ENCODE measurements around the gene PRKCZ.
A peak's percentile ranks its signal among the peaks of the same experiment; 100 is the strongest.
"Not testable (repeated sequence)": the region's sequence is repeated elsewhere in the genome, so short reads cannot be mapped to it uniquely, and the experiment has no call there.

PRKCZ gene

DNA sequence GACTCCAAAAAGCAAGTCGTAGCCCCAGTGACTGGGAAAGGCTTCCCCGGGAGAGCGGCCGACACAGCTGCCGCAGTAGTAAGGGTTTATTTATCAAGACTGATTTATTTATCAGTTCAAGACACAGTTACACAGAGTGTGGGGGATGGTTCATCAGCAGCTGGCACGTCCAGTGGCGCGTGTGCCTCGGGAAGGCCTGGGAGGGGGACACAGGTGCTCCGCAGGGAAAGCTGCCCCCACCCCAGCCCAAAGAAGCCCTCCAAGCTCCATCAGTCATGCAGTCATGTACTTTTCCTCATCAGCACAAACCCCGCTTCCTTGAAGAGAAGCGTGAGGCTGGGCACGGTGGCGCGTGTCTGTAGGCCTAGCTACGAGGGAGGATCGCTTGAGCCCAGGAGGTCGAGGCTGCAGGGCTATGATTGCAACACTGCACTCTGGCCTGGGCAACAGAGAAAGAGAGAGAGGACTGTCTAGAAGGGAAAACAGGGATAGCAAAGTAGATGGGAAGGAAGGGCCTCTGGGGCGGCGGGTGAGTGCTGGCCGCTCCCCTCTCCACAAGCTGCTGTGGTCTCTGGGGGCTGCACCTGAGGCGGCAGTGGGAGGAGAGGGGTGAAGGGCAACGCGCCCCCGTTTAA lies 53.2 kb downstream of the PRKCZ start:
- no peak for DNase-seq (ENCODE audit: low spot score)

DNA sequence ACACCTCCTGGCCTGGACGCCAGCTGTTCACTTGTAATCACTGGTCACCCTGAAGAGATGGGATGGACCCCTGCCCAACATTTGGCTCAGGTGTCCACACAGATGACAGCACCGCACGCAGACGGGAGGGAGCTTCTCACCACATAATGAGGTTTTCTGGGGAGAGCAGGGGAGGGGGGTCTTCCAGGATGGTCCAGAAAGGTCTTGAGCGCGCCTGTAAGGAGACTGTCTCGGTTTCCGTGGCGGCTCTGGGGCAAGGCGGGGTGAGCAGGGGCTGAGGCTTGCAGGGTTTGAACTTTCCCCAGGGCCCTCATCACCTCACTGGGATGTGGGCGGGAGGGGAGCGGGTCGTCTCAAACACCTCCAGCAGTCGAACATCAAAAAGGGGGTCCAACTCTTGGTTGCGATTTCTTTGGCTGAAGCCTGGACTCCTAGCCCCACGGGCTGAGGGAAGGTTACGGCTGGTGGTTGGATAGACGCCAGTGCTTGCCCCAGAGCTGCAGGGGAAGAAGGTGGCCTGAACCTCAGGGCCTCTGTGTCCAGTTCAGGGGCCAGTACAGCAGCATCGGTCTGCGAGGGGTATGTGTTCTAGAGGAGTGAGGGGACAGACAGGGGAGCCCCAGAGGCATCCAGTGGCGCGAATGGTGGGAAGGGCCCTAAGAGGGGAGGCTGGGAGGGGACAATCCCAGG lies 53.8 kb downstream of the PRKCZ start:
- DNase-seq (ENCODE audit: low spot score) = no peak

DNA sequence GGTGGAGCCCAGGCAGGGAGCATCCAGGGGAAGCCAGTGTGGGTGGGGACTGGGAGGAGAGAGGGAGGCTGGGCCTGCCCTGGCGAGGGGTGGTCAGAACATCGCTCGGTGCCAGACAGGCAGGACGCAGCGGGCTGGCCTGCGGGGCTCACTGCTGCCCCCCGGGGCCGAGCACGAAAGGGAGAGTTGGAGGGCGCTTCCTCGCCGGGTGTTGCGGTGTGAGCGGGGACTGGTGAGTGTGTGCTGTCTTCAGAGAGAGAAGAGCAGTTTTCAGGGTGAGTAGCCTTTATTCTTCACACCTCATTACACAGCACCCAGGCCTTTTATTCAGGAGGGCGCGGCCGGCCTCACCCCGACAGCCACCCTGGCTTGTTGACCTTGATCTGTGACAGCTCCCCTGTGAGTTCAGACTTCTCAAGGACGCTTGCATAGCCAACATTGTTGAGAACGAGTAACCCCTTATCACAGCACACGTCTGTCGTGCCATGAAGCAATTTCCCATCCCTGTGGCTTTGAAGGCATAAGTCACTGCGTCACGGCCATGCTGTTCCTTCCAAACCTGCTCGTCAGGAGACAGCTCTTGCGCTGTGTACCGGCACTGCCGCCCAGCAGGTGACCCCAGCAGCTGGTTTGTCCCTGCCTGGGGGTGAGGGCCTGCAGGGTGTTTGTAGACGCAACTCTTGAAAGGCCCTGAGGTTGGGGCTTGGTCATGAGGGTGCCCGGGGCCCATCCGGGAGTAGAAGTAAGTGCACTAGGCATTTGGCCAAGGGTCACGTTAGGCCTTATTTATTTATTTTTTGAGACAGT lies 54.6 kb downstream of the PRKCZ start:
- DNase-seq (ENCODE audit: low spot score) = no peak

DNA sequence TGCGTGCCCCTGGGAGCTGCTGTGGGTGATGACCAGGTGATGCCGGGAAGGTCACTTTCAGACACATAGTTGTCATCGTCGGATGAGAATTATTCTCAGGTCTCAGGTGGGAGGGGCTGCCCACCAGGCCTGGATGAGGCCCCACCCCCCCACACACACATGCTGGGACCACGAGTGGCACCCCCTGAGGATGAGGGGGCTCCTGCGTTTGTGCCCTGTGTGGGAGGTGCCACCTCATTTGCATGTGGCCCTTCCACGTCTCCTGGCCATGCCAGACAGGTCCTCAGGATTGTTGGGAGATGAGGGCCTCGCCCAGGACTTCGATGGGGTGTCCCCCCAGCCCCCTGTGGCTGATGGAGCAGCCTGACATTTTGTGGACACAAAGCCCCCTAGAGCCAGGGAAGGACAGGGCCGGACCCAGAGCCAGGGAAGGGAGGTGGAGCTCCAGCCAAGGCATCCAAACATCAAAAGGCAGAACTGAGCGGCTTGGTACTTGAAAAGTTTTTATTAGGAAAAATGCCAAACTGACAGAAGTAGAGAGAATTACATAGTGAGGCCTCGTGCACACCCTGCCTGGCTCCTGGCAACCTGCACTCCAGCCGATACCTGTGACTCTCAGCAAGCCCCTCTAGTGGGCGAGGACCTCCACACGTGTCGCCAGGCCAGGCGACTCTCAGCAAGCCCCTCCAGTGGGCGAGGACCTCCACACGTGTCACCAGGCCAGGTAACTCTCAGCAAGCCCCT lies 55.7 kb downstream of the PRKCZ start:
- no peak for DNase-seq (ENCODE audit: low spot score)

- no peak for DNase-seq (ENCODE audit: low spot score)
Observed at GRCh38 chr1:2106659-2107405, 56.6 kb downstream of the PRKCZ start.

GRCh38 chr1:2107586-2108212 lies 57.5 kb downstream of the PRKCZ start:
- no peak for DNase-seq (ENCODE audit: low spot score)

- peak; percentile 21 for DNase-seq (ENCODE audit: low spot score)
Observed at GRCh38 chr1:2108213-2108876, 58.1 kb downstream of the PRKCZ start.

DNA sequence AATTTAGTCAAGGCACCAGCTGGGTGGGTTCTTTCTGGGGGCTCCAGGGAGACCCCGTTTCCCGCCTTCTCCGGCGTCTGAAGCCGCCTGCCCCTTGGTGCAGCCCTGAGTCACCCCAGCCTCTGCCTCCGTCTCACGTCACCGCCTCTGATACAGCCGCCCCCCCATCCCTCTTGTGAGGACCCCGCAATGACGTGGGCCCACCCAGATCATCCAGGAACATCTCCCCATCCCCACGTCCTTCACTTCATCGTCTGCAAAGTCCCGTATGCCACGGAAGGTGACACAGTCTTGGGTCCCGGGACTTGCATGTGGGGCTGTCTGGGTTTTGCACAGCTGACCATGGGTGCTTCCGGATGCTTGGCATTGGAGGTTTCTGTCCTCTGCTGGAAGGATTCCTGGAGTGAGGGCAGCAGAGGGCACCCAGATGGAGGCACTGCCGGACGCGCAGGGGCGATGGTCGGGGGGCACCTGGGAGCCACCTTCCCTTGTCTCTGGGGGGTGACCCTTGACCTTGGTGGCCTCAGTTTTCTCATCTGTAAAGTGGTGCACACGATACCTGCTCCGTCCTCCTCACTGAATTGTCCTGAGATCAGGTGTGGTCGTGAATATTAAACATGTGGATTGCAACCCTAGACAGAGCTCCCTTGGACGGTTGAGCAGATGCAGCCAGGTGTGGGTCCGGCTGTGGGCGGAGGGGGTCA lies 58.8 kb downstream of the PRKCZ start:
- no peak for DNase-seq (ENCODE audit: low spot score)

- no peak for DNase-seq (ENCODE audit: low spot score)
Observed at GRCh38 chr1:2109581-2110021, 59.4 kb downstream of the PRKCZ start.

GRCh38 chr1:2110191-2110737 lies 60.1 kb downstream of the PRKCZ start:
- no peak for DNase-seq (ENCODE audit: low spot score)

DNA sequence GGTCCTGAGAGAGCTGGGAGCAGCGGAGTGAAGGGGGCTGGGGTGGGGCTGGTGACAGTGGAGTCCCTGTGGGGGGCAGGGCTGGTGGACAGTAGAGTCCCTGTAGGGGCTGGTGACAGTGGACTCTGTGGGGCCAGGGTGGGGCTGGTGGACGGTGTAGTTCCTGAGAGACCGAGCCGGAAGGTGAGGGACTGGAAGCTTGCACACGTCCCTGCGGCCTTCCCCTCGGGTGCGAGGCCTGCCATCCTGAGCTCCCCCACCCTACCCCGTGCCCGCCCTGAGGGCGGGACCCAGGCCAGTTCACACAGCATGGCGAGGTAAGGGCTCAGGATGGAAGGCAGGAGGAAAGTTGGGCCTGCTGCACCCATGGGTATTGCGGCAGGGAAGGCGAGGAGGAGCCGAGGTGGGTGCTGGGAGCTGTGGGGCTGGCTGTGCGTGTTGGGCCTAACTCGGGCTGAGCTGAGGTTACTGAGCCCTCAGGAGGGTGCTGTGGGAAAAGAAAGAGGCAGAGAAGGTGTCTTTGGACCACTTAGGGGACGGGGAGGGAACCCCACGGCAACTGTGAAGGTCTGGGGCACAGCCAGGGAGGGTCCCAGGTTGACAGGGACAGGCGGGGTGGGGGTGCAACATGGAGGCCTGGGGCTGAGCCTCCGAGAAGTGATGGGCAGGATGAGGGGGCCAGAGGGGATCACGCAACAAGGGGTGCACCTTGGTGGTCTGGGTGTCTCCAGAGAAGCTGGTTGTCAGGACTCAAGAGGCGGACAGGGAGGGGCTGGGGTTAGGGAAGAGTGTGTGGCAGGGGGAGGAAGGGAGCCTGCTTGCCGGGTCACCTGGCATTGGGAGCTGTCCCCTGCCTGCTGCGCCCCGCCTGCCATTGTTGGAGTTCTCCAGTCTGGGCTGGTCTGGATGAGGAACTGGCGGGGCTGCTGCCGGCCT lies 60.8 kb downstream of the PRKCZ start:
- no peak for DNase-seq (ENCODE audit: low spot score)

GRCh38 chr1:2111674-2112035 lies 61.4 kb downstream of the PRKCZ start:
- DNase-seq (ENCODE audit: low spot score) = no peak

- DNase-seq (ENCODE audit: low spot score) = no peak
Observed at GRCh38 chr1:2112280-2112701, 62.1 kb downstream of the PRKCZ start.

- DNase-seq (ENCODE audit: low spot score) = no peak
Observed at GRCh38 chr1:2113620-2114135, 63.5 kb downstream of the PRKCZ start.

- DNase-seq (ENCODE audit: low spot score) = not testable (repeated sequence)
Observed at GRCh38 chr1:2114635-2115007, 64.4 kb downstream of the PRKCZ start.

DNA sequence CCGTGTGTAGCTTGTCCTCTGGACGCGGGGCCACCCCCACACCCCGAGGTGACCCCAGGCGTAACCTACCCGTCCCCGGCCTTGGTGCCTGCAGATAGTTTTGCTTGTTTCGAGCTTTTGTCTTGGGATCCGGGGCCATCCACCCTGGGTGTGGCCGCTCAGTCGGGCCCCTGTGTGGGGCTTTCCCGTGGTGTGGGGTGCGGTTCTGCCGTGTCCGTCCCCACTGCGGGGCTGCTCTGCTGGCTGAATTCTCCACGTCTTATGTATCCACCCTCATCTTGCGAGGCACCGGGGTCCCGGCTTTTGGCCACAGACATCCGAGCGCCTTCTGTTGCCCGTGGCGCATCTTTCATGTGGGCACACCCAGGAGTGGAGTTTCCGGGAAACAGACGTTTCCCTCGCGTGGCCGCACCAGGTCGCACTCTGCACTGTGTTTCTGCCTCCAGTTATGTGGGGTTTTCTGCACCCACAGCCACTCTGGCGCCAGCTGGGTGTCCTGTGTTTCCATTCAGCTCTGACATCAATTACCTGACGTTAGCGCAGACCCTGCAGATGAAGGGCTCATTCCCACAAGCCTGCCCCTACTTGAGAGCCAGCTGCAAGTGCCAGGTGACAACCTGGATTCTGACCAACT lies 64.9 kb downstream of the PRKCZ start:
- DNase-seq (ENCODE audit: low spot score) = no peak

- DNase-seq (ENCODE audit: low spot score) = no peak
Observed at GRCh38 chr1:2115702-2116341, 65.6 kb downstream of the PRKCZ start.

All from RKO (cell line).